K562 (cell line): ENCODE results near the gene POLD4. TPM values are rescaled to one million over a fixed set of nuclear protein-coding genes. Genes with fewer than 3 reads are reported as not detected.

ENCODE experiments used
- GABPB1 ChIP-seq: sonication (generic); formaldehyde crosslinking; IDR thresholded peaks from 2 replicates; pipeline ENCODE4 v1.8.0; 2022; ENCODE audit warnings: mild to moderate bottlenecking, missing genetic modification reagents
- SMARCA5 ChIP-seq: fragments of 450-650 bp; IDR thresholded peaks from 2 replicates; pipeline ENCODE4 v1.6.1; 2016
- TCFL5 ChIP-seq: fragments of 250-450 bp; sonication (Bioruptor Pico); conservative IDR thresholded peaks from 2 replicates; pipeline ENCODE4 v1.6.1; 2021; ENCODE audit warnings: mild to moderate bottlenecking, moderate library complexity, matching md5 sums
- ZNF133 ChIP-seq: fragments of 250-450 bp; sonication (Bioruptor Pico); IDR thresholded peaks from 2 replicates; pipeline ENCODE4 v1.4.0; 2020; ENCODE audit warnings: mild to moderate bottlenecking
- polyA plus RNA-seq, 8 experiments: library from polyadenylated mRNA; depleted of rRNA in 4 of 8; stranded (reverse) in 5 of 8; unstranded in 3 of 8; fragments of >200 nt; fragmentation: Nextera tagmentation in 2 of 8; fragmentation: Illumina TruSeq in 1 of 8; extraction: Ambion mirVana in 2 of 8; extraction: Trizol in 1 of 8; gene quantifications; 2 replicates each; pipeline versions ENCODE4 v1.2.1 to v1.2.3, GENCODE V29; 2011 to 2014; ENCODE audit warnings: inconsistent platforms in 1 of 8, missing spikeins in 1 of 8
- total RNA-seq, 7 experiments: library from RNA; depleted of rRNA in 6 of 7; stranded (reverse); fragments of >200 nt in 6 of 7; fragmentation: Illumina TruSeq in 2 of 7; extraction: Trizol in 2 of 7; gene quantifications; 2 replicates each; pipeline versions ENCODE4 v1.2.1 to v1.2.3, GENCODE V29; 2011 to 2021; ENCODE audit warnings: low replicate concordance in 1 of 7
- TF ChIP-seq, protein P1 (sequence below), 2 experiments: fragments of 450-650 bp; IDR thresholded peaks; 2 replicates each; pipeline ENCODE4 v1.6.1; 2018; ENCODE audit warnings: mild to moderate bottlenecking in 2 of 2, low read depth in 1 of 2; ENCODE audit not compliant: partially characterized antibody in 2 of 2
- TF ChIP-seq, protein P2 (sequence below), 2 experiments: fragments of 450-650 bp; IDR thresholded peaks; 2 replicates each; pipeline ENCODE4 v1.6.1; 2016; ENCODE audit warnings: mild to moderate bottlenecking in 2 of 2, borderline replicate concordance in 1 of 2, low read depth in 1 of 2, moderate library complexity in 1 of 2
- TF ChIP-seq, protein P3 (sequence below): sonication (generic); formaldehyde crosslinking; IDR thresholded peaks from 2 replicates; pipeline ENCODE4 v1.8.0; 2022; ENCODE audit warnings: missing genetic modification reagents, mild to moderate bottlenecking, borderline replicate concordance
- TF ChIP-seq, protein P4 (sequence below): fragments of 250-450 bp; sonication (Bioruptor Pico); IDR thresholded peaks from 2 replicates; pipeline ENCODE4 v1.9.0; 2021; ENCODE audit warnings: mild to moderate bottlenecking

Gene POLD4
- total and polyA plus RNA-seq, 9 of the 15 experiments (the other 6 are each of a cell fraction or from before 2014, with no cell fraction given): 5.8 to 64.5 (median 18.3) TPM

DNA sequence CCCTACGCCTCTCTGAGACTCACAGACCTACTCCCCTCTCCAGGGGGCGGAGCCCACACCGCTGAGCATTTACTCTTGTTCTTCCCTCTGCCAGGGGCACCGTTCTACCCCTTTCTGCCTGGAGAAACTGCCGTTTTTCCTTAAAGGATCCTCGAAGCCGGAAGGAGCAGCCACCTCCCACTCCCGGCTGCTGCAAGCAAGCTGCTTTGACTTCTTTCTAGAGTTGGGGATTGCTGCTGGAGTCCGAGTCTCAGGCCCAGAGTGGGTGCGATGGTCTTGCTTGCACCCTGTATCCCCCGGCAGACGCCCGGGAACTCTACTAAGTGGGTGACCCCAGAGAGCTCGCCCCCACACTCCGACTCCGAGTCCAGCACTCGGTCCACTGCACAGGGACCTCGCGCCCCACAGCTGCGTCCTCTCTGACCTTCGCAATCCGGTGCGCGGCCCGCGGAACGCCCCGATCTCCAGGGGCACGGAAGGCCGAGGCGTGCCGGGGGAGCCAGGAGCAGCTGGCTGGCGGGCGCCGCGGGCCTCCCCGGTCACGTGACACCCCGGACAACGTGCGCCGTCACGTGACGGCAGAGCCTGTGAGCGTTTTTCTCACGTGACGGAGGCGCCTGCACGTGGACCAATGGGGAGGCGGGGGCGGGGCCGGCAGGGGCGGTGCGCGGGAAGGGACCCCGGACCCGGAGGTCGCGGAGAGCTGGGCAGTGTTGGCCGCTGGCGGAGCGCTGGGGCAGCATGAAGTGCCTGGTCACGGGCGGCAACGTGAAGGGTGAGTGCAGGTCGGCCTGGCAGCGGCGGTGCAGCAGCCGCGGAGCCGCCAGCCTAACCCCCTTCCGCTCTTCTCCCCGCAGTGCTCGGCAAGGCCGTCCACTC lies 38.2 kb upstream of the POLD4 start, which contains the start of gene RAD9A (continued):
- TF ChIP-seq, protein P1, sequence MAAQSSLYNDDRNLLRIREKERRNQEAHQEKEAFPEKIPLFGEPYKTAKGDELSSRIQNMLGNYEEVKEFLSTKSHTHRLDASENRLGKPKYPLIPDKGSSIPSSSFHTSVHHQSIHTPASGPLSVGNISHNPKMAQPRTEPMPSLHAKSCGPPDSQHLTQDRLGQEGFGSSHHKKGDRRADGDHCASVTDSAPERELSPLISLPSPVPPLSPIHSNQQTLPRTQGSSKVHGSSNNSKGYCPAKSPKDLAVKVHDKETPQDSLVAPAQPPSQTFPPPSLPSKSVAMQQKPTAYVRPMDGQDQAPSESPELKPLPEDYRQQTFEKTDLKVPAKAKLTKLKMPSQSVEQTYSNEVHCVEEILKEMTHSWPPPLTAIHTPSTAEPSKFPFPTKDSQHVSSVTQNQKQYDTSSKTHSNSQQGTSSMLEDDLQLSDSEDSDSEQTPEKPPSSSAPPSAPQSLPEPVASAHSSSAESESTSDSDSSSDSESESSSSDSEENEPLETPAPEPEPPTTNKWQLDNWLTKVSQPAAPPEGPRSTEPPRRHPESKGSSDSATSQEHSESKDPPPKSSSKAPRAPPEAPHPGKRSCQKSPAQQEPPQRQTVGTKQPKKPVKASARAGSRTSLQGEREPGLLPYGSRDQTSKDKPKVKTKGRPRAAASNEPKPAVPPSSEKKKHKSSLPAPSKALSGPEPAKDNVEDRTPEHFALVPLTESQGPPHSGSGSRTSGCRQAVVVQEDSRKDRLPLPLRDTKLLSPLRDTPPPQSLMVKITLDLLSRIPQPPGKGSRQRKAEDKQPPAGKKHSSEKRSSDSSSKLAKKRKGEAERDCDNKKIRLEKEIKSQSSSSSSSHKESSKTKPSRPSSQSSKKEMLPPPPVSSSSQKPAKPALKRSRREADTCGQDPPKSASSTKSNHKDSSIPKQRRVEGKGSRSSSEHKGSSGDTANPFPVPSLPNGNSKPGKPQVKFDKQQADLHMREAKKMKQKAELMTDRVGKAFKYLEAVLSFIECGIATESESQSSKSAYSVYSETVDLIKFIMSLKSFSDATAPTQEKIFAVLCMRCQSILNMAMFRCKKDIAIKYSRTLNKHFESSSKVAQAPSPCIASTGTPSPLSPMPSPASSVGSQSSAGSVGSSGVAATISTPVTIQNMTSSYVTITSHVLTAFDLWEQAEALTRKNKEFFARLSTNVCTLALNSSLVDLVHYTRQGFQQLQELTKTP (IDR thresholded peaks at IDR 0.05; ENCODE audit: low read depth in 1 of 2, partially characterized antibody in 2 of 2): no peak
- TF ChIP-seq, protein P2, sequence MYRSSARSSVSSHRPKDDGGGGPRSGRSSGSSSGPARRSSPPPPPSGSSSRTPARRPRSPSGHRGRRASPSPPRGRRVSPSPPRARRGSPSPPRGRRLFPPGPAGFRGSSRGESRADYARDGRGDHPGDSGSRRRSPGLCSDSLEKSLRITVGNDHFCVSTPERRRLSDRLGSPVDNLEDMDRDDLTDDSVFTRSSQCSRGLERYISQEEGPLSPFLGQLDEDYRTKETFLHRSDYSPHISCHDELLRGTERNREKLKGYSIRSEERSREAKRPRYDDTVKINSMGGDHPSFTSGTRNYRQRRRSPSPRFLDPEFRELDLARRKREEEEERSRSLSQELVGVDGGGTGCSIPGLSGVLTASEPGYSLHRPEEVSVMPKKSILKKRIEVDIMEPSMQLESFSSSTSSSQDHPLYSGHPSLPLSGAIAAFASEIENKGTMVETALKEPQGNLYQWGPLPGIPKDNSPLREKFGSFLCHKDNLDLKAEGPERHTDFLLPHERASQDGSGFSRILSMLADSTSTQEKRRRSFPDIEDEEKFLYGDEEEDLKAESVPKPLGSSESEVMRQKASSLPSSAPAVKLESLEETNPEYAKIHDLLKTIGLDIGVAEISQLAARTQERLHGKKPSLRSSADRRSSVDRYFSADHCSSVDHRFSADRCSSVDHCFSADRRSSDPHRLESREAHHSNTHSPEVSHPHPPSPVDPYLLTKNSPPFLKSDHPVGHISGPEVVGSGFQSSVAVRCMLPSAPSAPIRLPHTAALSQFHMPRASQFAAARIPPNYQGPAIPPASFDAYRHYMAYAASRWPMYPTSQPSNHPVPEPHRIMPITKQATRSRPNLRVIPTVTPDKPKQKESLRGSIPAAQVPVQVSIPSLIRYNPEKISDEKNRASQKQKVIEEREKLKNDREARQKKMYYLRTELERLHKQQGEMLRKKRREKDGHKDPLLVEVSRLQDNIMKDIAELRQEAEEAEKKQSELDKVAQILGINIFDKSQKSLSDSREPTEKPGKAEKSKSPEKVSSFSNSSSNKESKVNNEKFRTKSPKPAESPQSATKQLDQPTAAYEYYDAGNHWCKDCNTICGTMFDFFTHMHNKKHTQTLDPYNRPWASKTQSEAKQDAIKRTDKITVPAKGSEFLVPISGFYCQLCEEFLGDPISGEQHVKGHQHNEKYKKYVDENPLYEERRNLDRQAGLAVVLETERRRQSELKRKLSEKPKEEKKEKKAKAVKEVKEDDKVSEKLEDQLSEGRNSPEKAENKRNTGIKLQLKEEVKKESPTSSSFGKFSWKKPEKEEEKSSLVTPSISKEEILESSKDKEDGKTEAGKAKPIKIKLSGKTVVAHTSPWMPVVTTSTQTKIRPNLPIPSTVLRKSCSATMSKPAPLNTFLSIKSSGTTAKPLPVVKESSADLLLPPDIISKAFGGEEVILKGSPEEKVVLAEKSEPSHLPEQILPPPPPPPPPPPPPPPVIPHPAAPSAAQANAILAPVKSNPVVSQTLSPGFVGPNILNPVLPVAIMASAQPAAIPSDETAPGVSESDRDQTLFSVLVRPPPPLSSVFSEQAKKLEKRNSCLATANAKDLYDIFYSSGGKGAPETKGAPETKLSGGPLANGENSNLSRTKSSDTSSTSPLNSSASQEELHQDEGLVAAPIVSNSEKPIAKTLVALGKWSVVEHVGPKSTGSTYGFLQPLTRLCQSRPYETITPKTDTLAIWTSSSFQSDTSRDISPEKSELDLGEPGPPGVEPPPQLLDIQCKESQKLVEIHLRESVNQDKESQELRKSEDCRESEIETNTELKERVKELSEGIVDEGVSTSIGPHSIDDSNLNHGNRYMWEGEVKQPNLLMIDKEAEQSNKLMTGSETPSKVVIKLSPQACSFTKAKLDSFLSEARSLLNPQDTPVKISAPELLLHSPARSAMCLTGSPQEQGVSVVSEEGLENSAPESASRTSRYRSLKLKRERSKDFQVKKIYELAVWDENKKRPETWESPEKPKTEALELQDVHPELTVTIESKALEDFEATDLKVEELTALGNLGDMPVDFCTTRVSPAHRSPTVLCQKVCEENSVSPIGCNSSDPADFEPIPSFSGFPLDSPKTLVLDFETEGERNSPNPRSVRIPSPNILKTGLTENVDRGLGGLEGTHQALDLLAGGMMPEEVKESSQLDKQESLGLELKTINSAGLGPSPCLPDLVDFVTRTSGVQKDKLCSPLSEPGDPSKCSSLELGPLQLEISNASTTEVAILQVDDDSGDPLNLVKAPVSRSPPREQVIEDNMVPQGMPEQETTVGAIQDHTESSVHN (IDR thresholded peaks at IDR 0.05; ENCODE audit: borderline replicate concordance in 1 of 2, low read depth in 1 of 2): no peak
- TF ChIP-seq GABPB1 (CRISPR knock-in tag) (peak; percentile 79), SMARCA5 (no peak), TCFL5 (CRISPR knock-in tag) (no peak), ZNF133 (no peak)
- TF ChIP-seq, protein P3, sequence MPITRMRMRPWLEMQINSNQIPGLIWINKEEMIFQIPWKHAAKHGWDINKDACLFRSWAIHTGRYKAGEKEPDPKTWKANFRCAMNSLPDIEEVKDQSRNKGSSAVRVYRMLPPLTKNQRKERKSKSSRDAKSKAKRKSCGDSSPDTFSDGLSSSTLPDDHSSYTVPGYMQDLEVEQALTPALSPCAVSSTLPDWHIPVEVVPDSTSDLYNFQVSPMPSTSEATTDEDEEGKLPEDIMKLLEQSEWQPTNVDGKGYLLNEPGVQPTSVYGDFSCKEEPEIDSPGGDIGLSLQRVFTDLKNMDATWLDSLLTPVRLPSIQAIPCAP: no peak
- TF ChIP-seq, protein P4, sequence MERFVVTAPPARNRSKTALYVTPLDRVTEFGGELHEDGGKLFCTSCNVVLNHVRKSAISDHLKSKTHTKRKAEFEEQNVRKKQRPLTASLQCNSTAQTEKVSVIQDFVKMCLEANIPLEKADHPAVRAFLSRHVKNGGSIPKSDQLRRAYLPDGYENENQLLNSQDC (CRISPR knock-in tag): no peak
